A673 (cell line): ENCODE data around the gene AAGAB.

Experiments
- CTCF ChIP-seq: fragments of 300-800, 200-600 bp; sonication (generic); conservative IDR thresholded peaks from 2 replicates; pipeline ENCODE4 v1.5.1; 2017; ENCODE audit warnings: low read depth, mild to moderate bottlenecking, antibody characterized with exemption, low read length, moderate library complexity, mixed read lengths
- EZH2 ChIP-seq: fragments of 200-600 bp; sonication (generic); IDR thresholded peaks from 2 replicates; pipeline ENCODE4 v1.6.1; 2017; ENCODE audit warnings: borderline replicate concordance, low read depth, mild to moderate bottlenecking, mixed read lengths, antibody characterized with exemption, low read length; ENCODE audit not compliant: poor library complexity, severe bottlenecking

GRCh38 chr15:67154249-67154648 is 100.2 kb downstream of the AAGAB start:
- no peak for TF ChIP-seq CTCF
- no peak for TF ChIP-seq EZH2
